ENCODE results near the gene PPP1R1C.

PPP1R1C gene

GRCh38 chr2:182057002-182057401, 71.3 kb downstream of the PPP1R1C start:
- Mint-ChIP-seq H3K4me1 (ENCODE audit: low read depth) (no peaks in the 10 kb centered on the region), H3K9me3 (ENCODE audit: low read depth) (peaks cover 4% of the 10 kb centered on the region), H3K27me3 (peaks cover 4% of the 10 kb centered on the region), H3K36me3 (no peaks in the 10 kb centered on the region), H3K4me3 (no peak overlapping the region), H3K27ac (no peak overlapping the region)

- H3K36me3 Mint-ChIP-seq, result no peaks in the 10 kb centered on the region
- no peak overlapping the region for H3K27ac Mint-ChIP-seq
- H3K4me3 Mint-ChIP-seq, result no peak overlapping the region
- H3K9me3 Mint-ChIP-seq (ENCODE audit: low read depth), result peaks cover 4% of the 10 kb centered on the region
- peaks cover 4% of the 10 kb centered on the region for H3K27me3 Mint-ChIP-seq
- no peaks in the 10 kb centered on the region for H3K4me1 Mint-ChIP-seq (ENCODE audit: low read depth)
Measured at GRCh38 chr2:182058056-182058455, 72.4 kb downstream of the PPP1R1C start.

DNA sequence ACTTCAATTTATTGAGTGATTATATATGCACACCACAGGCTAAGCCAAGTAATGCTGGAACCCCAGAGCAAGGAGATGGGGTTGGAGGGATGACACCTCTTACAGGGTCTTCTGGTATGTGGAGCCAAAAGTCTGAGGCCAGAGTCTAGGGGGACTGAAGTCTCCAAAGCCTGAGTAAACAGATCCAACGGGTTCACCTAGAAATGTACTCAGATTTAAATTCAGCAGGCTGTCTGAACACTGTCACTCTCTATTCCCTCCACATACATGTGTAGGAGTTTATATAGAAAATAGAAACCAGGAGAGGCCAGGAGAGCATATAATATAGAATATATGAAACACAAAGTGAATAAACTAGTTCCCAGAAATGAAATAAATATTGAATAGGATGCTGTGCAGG, 76.1 kb downstream of the PPP1R1C start:
- no peaks in the 10 kb centered on the region for H3K4me1 Mint-ChIP-seq (ENCODE audit: low read depth)
- no peaks in the 10 kb centered on the region for H3K36me3 Mint-ChIP-seq
- H3K4me3 Mint-ChIP-seq, result no peak overlapping the region
- H3K27me3 Mint-ChIP-seq, result peaks cover 4% of the 10 kb centered on the region
- H3K27ac Mint-ChIP-seq, result no peak overlapping the region
- no peaks in the 10 kb centered on the region for H3K9me3 Mint-ChIP-seq (ENCODE audit: low read depth)

- Mint-ChIP-seq H3K4me3 (no peak overlapping the region), H3K27ac (no peak overlapping the region), H3K36me3 (no peaks in the 10 kb centered on the region), H3K9me3 (ENCODE audit: low read depth) (no peaks in the 10 kb centered on the region), H3K27me3 (peaks cover 4% of the 10 kb centered on the region), H3K4me1 (ENCODE audit: low read depth) (no peaks in the 10 kb centered on the region)
Measured at GRCh38 chr2:182062329-182062972, 76.8 kb downstream of the PPP1R1C start.

DNA sequence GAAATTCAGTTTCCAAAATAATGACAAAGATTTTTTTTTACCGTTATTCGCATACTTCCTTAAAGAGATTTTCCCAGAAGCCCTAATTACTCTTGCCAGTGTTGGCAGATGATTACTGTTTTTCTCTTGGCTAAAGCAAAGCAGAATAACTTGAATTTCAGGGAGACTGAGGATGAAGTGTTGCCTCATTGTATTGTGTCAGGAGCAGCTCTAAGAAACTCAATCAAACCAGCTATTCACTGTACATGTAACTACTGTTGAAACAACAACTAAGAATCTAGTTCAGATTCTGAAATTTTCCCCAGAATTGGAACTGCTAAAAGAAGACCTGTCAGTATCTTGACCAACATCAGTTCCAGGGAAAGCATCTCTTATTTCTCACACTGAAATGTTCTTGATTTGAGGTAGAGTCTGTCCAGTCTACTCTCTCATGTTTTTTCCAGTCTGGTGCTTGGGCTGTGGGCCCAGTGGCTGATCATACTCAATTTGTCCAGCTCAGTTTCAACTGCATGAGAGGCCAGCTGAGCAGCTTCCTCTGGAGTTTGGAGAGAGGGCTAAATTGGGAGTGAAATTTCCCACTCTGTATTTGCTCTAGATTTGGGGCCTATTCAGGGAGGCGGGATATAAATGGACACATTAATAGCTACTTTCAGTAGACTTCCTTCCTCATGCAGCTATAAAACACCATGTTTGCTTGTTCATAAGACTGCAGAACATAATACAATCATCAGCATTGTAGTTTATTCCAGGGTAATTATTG, 78.5 kb downstream of the PPP1R1C start:
- no peak overlapping the region for H3K27ac Mint-ChIP-seq
- H3K36me3 Mint-ChIP-seq, result no peaks in the 10 kb centered on the region
- no peaks in the 10 kb centered on the region for H3K4me1 Mint-ChIP-seq (ENCODE audit: low read depth)
- H3K4me3 Mint-ChIP-seq, result no peak overlapping the region
- no peaks in the 10 kb centered on the region for H3K9me3 Mint-ChIP-seq (ENCODE audit: low read depth)
- H3K27me3 Mint-ChIP-seq, result peaks cover 1% of the 10 kb centered on the region

DNA sequence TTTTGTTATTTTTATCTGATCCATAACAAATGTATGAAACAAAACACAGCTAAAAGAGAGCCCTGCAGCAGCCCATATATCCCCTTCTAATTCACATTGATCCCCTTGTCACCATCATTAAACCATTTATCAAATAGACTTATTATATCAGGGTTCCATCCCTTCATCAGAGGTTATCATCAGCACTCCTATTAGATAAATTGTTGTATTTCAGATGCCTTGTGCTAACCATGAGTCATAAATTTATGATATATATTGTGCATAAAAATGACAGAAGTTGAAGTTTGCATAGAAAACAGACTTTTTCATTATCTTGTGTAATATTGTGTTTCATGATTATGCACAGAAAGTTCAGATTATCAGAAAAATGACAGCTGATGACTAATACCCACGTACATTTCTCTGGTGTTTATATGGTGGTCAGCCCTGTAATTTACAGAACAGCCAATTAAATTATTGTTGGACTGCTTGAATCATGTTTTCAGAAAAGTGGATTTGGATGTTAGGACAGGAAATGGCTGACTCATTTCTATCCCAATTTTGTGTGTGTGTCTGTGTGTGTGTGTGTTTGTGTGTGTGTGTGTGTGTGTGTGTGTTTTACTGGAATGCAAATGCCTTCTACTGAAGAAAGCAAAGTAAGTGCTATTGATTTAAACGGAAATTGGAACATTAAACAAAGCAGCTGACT, 80.9 kb downstream of the PPP1R1C start:
- H3K9me3 Mint-ChIP-seq (ENCODE audit: low read depth), result no peaks in the 10 kb centered on the region

GRCh38 chr2:182067393-182067792, 81.7 kb downstream of the PPP1R1C start:
- Mint-ChIP-seq H3K27me3 (no peaks in the 10 kb centered on the region), H3K36me3 (no peaks in the 10 kb centered on the region), H3K9me3 (ENCODE audit: low read depth) (no peaks in the 10 kb centered on the region), H3K4me3 (no peak overlapping the region), H3K4me1 (ENCODE audit: low read depth) (no peaks in the 10 kb centered on the region), H3K27ac (no peak overlapping the region)

More for the DNA sequence above, 80.9 kb downstream of the PPP1R1C start:
- Mint-ChIP-seq H3K27me3 (peaks cover under 1% of the 10 kb centered on the region), H3K4me1 (ENCODE audit: low read depth) (no peaks in the 10 kb centered on the region), H3K27ac (no peak overlapping the region), H3K4me3 (no peak overlapping the region), H3K36me3 (no peaks in the 10 kb centered on the region)

DNA sequence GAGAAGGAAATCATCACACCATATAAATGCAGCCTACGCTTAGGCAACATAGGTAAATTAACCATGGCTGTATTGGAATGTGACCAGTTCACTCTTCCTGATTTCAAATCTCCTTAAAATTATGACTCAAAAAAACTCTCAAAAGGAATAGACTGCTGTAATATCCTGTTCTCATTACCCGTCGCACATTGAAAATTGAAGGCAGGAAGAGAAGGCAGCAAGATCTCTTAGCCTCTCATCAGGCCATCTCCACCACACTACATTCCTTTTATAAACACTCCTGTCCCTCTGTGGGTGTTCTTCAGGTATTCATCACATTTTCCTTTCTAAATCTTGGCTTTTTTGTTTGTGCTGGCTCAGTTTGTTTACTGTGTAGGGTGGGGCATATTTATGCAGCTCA, 83.2 kb downstream of the PPP1R1C start:
- Mint-ChIP-seq H3K36me3 (no peaks in the 10 kb centered on the region), H3K27me3 (peaks cover 2% of the 10 kb centered on the region), H3K27ac (no peak overlapping the region), H3K4me1 (ENCODE audit: low read depth) (no peaks in the 10 kb centered on the region), H3K9me3 (ENCODE audit: low read depth) (no peaks in the 10 kb centered on the region), H3K4me3 (no peak overlapping the region)

DNA sequence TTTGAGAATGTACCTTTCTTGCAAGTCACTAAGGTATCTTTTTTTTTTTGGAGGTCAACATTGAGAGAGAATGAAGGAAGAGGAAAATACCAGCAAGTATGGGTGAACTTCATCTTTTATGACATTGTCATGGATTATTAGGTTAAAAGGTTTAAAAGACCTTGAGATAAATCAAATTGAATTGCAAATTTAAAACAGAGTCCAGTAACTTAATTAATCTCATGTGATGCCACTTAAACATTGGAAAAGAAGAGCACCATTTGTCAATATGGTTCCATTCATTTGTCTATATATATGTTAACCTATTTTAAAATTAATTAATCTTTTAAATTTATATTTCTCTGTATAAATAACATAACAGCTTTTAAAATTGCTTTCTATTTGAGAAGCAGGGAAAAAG, 83.8 kb downstream of the PPP1R1C start:
- H3K36me3 Mint-ChIP-seq, result no peaks in the 10 kb centered on the region
- no peak overlapping the region for H3K4me3 Mint-ChIP-seq
- H3K27ac Mint-ChIP-seq, result no peak overlapping the region
- H3K4me1 Mint-ChIP-seq (ENCODE audit: low read depth), result no peaks in the 10 kb centered on the region
- H3K9me3 Mint-ChIP-seq (ENCODE audit: low read depth), result no peaks in the 10 kb centered on the region
- peaks cover 2% of the 10 kb centered on the region for H3K27me3 Mint-ChIP-seq

- H3K4me1 Mint-ChIP-seq (ENCODE audit: low read depth), result no peaks in the 10 kb centered on the region
- peaks cover 3% of the 10 kb centered on the region for H3K27me3 Mint-ChIP-seq
- no peak overlapping the region for H3K4me3 Mint-ChIP-seq
- H3K36me3 Mint-ChIP-seq, result no peaks in the 10 kb centered on the region
- H3K27ac Mint-ChIP-seq, result no peak overlapping the region
- no peaks in the 10 kb centered on the region for H3K9me3 Mint-ChIP-seq (ENCODE audit: low read depth)
Measured at GRCh38 chr2:182069908-182070307, 84.3 kb downstream of the PPP1R1C start.

GRCh38 chr2:182070736-182071135, 85.1 kb downstream of the PPP1R1C start:
- no peaks in the 10 kb centered on the region for H3K4me1 Mint-ChIP-seq (ENCODE audit: low read depth)
- H3K9me3 Mint-ChIP-seq (ENCODE audit: low read depth), result no peaks in the 10 kb centered on the region
- H3K27me3 Mint-ChIP-seq, result peaks cover 3% of the 10 kb centered on the region
- H3K4me3 Mint-ChIP-seq, result no peak overlapping the region
- H3K36me3 Mint-ChIP-seq, result no peaks in the 10 kb centered on the region
- no peak overlapping the region for H3K27ac Mint-ChIP-seq

DNA sequence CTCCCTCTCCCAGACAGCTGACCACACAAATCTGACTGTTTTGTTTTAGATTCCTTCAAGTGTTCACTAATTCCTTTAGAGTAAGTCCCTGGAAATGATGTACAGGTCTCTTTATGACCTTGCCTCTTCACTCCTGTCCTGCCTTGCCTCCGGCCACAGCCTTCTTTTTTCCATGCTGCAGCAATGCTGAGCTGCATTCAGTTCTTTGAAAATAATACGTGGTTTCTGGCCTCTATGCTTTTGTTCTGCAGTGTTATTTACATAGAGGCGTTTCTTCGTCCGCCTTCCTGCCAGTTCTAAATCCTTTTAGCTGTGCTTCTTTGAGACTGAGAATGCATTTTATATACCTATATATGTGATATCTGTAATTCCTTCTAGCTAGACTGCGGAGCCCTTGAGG, 87.2 kb downstream of the PPP1R1C start:
- peaks cover 3% of the 10 kb centered on the region for H3K27me3 Mint-ChIP-seq
- no peaks in the 10 kb centered on the region for H3K4me1 Mint-ChIP-seq (ENCODE audit: low read depth)
- H3K9me3 Mint-ChIP-seq (ENCODE audit: low read depth), result no peaks in the 10 kb centered on the region
- no peak overlapping the region for H3K4me3 Mint-ChIP-seq
- H3K27ac Mint-ChIP-seq, result no peak overlapping the region
- no peaks in the 10 kb centered on the region for H3K36me3 Mint-ChIP-seq

DNA sequence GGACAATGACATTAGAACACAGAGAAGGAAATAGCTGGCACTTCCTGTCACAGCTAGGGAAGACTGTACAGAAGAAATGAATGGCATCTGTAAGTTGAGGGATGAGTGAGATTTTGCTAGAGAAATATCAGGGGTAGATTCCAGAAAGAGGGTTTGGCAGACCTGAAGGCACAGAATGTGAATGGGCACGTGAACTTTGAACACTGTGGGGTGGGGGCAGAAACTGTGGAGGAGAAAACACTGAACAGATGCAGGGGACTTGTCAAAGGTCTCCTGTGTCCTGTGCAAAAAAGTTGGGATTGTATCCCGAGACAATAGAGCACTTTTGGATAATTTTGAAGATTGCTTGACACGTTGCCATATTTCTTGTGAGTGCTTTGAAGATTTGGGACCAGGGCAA, 88.0 kb downstream of the PPP1R1C start:
- Mint-ChIP-seq H3K4me1 (ENCODE audit: low read depth) (no peaks in the 10 kb centered on the region), H3K9me3 (ENCODE audit: low read depth) (no peaks in the 10 kb centered on the region), H3K27me3 (peaks cover 3% of the 10 kb centered on the region)

GRCh38 chr2:182077023-182077422, 91.4 kb downstream of the PPP1R1C start:
- Mint-ChIP-seq H3K27me3 (peaks cover 3% of the 10 kb centered on the region), H3K4me3 (no peak overlapping the region), H3K27ac (no peak overlapping the region), H3K9me3 (ENCODE audit: low read depth) (no peaks in the 10 kb centered on the region), H3K36me3 (no peaks in the 10 kb centered on the region), H3K4me1 (ENCODE audit: low read depth) (no peaks in the 10 kb centered on the region)

More for the DNA sequence above, 88.0 kb downstream of the PPP1R1C start:
- Mint-ChIP-seq H3K4me3 (no peak overlapping the region), H3K36me3 (no peaks in the 10 kb centered on the region), H3K27ac (no peak overlapping the region)

DNA sequence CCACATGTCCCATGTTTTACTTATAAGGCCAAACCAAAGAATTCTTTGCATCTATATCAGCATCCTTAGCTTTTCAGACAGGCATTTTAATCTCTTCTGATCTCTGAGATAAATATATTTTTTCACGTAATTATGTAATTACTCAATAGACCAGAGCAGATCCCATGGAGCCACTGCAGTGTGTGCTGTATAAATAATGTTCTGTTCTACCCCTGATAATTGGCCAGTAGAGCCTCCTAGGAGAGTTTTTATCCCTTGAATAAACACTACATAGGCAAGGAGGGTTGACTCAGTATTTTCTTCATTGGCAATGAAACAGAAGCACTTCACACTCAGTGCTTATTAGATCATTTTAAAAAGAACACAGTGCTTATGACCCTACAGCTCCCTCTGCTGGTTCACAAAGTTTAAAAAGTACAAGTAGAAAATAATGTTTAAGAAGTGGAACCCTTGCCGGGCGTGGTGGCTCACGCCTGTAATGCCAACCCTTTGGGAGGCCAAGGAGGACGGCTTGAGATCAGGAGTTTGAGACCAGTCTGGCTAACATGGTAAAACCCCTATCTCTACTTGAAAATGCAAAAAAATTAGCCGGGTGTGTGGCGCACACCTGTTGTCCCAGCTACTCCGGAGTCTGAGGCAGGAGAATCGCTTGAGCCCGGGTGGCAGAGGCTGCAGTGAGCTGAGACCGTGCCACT, 91.9 kb downstream of the PPP1R1C start:
- no peaks in the 10 kb centered on the region for H3K4me1 Mint-ChIP-seq (ENCODE audit: low read depth)
- H3K27me3 Mint-ChIP-seq, result peaks cover 3% of the 10 kb centered on the region
- H3K36me3 Mint-ChIP-seq, result no peaks in the 10 kb centered on the region
- no peak overlapping the region for H3K27ac Mint-ChIP-seq
- no peaks in the 10 kb centered on the region for H3K9me3 Mint-ChIP-seq (ENCODE audit: low read depth)
- no peak overlapping the region for H3K4me3 Mint-ChIP-seq
